HG02938 (cell line): ENCODE results near the gene CCDC187.

Experiments used
- ATAC-seq: cut with Tn5 transposase; IDR thresholded peaks from one replicate; pipeline ENCODE4 v1.9.1; 2021; ENCODE audit warnings: mild to moderate bottlenecking, moderate library complexity; ENCODE audit not compliant: unreplicated experiment

Gene CCDC187

GRCh38 chr9:136339958-136340310, 36.0 kb upstream of the CCDC187 start:
- ATAC-seq, result no peak

GRCh38 chr9:136339173-136339957, 35.5 kb upstream of the CCDC187 start:
- no peak for ATAC-seq

GRCh38 chr9:136338511-136338910, 34.6 kb upstream of the CCDC187 start:
- no peak for ATAC-seq

GRCh38 chr9:136337416-136338395, 33.8 kb upstream of the CCDC187 start:
- no peak for ATAC-seq

- ATAC-seq, result no peak
Observed at GRCh38 chr9:136336881-136337280, 33.0 kb upstream of the CCDC187 start.

GRCh38 chr9:136336156-136336870, 32.4 kb upstream of the CCDC187 start:
- no peak for ATAC-seq

GRCh38 chr9:136335296-136336155, 31.6 kb upstream of the CCDC187 start:
- ATAC-seq, result no peak

GRCh38 chr9:136334541-136334940, 30.6 kb upstream of the CCDC187 start:
- no peak for ATAC-seq

- no peak for ATAC-seq
Observed at GRCh38 chr9:136333486-136333885, 29.6 kb upstream of the CCDC187 start.

GRCh38 chr9:136333045-136333444, 29.2 kb upstream of the CCDC187 start:
- no peak for ATAC-seq

- ATAC-seq, result no peak
Observed at GRCh38 chr9:136332482-136332983, 28.6 kb upstream of the CCDC187 start.

- no peak for ATAC-seq
Observed at GRCh38 chr9:136331556-136332481, 27.9 kb upstream of the CCDC187 start.

GRCh38 chr9:136331030-136331429, 27.1 kb upstream of the CCDC187 start:
- ATAC-seq, result no peak

- no peak for ATAC-seq
Observed at GRCh38 chr9:136330406-136330990, 26.6 kb upstream of the CCDC187 start.

GRCh38 chr9:136329636-136330405, 25.9 kb upstream of the CCDC187 start:
- no peak for ATAC-seq

GRCh38 chr9:136329211-136329627, 25.3 kb upstream of the CCDC187 start:
- no peak for ATAC-seq

GRCh38 chr9:136328622-136329041, 24.7 kb upstream of the CCDC187 start:
- no peak for ATAC-seq
